Liver (tissue), 9 donors: ENCODE results near the gene RAD51B. TPM values are rescaled to one million over a fixed set of nuclear protein-coding genes. Genes with fewer than 3 reads are reported as not detected.
A peak's percentile ranks its signal among the peaks of the same experiment; 100 is the strongest.

Source experiments
- DNase-seq: peaks from one replicate; pipeline ENCODE4 v3.0.0-alpha.2; 2017; ENCODE audit warnings: low spot score
- H3K27ac ChIP-seq, 2 donors: one replicate each; pipeline ENCODE4 v1.7.0; 2013; ENCODE audit warnings: inconsistent platforms in 2 of 2, low read length in 2 of 2, control low read depth in 1 of 2, low read depth in 1 of 2, mild to moderate bottlenecking in 1 of 2
- H3K27me3 ChIP-seq, 4 donors: one replicate each; pipeline versions ENCODE4 v1.6.1 to v1.7.0; 2013; ENCODE audit warnings: low read length in 3 of 4, inconsistent platforms in 1 of 4, mild to moderate bottlenecking in 1 of 4, moderate library complexity in 1 of 4; ENCODE audit not compliant: control insufficient read depth in 4 of 4, insufficient read depth in 4 of 4
- H3K36me3 ChIP-seq, 4 donors: one replicate each; pipeline versions ENCODE4 v1.6.1 to v1.7.0; 2013; ENCODE audit warnings: low read length in 3 of 4, mild to moderate bottlenecking in 3 of 4, low read depth in 1 of 4, moderate library complexity in 1 of 4; ENCODE audit not compliant: control insufficient read depth in 4 of 4, insufficient read depth in 3 of 4
- H3K4me1 ChIP-seq, 4 donors: one replicate each; pipeline versions ENCODE4 v1.6.1 to v1.7.0; 2013; ENCODE audit warnings: low read length in 3 of 4, mild to moderate bottlenecking in 3 of 4, moderate library complexity in 1 of 4; ENCODE audit not compliant: control insufficient read depth in 4 of 4, insufficient read depth in 4 of 4
- H3K4me3 ChIP-seq, 3 donors: one replicate each; pipeline versions ENCODE4 v1.6.1 to v1.7.0; 2013; ENCODE audit warnings: low read length in 3 of 3, control low read depth in 1 of 3, low read depth in 1 of 3, mild to moderate bottlenecking in 1 of 3
- H3K9ac ChIP-seq, 2 donors: one replicate each; pipeline ENCODE4 v1.7.0; 2013; ENCODE audit warnings: low read length in 2 of 2, mild to moderate bottlenecking in 2 of 2, moderate library complexity in 2 of 2, control low read depth in 1 of 2, low read depth in 1 of 2
- H3K9me3 ChIP-seq, 4 donors: one replicate each; pipeline versions ENCODE4 v1.6.1 to v1.7.0; 2013; ENCODE audit warnings: low read length in 3 of 4; ENCODE audit not compliant: control insufficient read depth in 4 of 4
- EGR1 ChIP-seq, 2 donors: IDR thresholded peaks; 2 replicates each; pipeline ENCODE4 v1.6.1; 2016 to 2018; ENCODE audit warnings: antibody characterized with exemption in 2 of 2, low read depth in 2 of 2
- FOXA1 ChIP-seq: IDR thresholded peaks from 2 replicates; pipeline ENCODE4 v1.6.1; 2016; ENCODE audit warnings: antibody characterized with exemption
- GABPA ChIP-seq, 2 donors: IDR thresholded peaks in 1 of 2; conservative IDR thresholded peaks in 1 of 2; 2 replicates each; pipeline ENCODE4 v1.6.1; 2016; ENCODE audit warnings: antibody characterized with exemption in 2 of 2, mild to moderate bottlenecking in 1 of 2, moderate library complexity in 1 of 2
- HNF4A ChIP-seq, 2 donors: conservative IDR thresholded peaks; 2 replicates each; pipeline ENCODE4 v1.6.1; 2016; ENCODE audit warnings: antibody characterized with exemption in 2 of 2, mild to moderate bottlenecking in 2 of 2
- JUND ChIP-seq, 2 donors: IDR thresholded peaks; 2 replicates each; pipeline ENCODE4 v1.6.1; 2016; ENCODE audit warnings: antibody characterized with exemption in 2 of 2
- NR2F2 ChIP-seq: IDR thresholded peaks from 2 replicates; pipeline ENCODE4 v1.6.1; 2016; ENCODE audit warnings: antibody characterized with exemption
- RAD21 ChIP-seq, 2 donors: IDR thresholded peaks; 2 replicates each; pipeline ENCODE4 v1.6.1; 2016; ENCODE audit warnings: antibody characterized with exemption in 2 of 2, mild to moderate bottlenecking in 2 of 2
- RXRA ChIP-seq, 2 donors: IDR thresholded peaks; 2 replicates each; pipeline ENCODE4 v1.6.1; 2017 to 2018; ENCODE audit warnings: antibody characterized with exemption in 2 of 2, mild to moderate bottlenecking in 1 of 2
- SP1 ChIP-seq: IDR thresholded peaks from 2 replicates; pipeline ENCODE4 v1.6.1; 2018; ENCODE audit warnings: antibody characterized with exemption, mild to moderate bottlenecking
- TAF1 ChIP-seq: conservative IDR thresholded peaks from 2 replicates; pipeline ENCODE4 v1.6.1; 2016; ENCODE audit warnings: antibody characterized with exemption, mild to moderate bottlenecking
- YY1 ChIP-seq: IDR thresholded peaks from 2 replicates; pipeline ENCODE4 v1.6.1; 2016; ENCODE audit warnings: antibody characterized with exemption, mild to moderate bottlenecking
- ZBTB33 ChIP-seq: IDR thresholded peaks from 2 replicates; pipeline ENCODE4 v1.6.1; 2016; ENCODE audit warnings: antibody characterized with exemption
- WGBS: extraction: QIAGEN DNeasy Blood & Tissue Kit; methylation state at CpG from one replicate; pipeline ENCODE4 v1.1.7; 2013; 5-methylcytosine and 5-hydroxymethylcytosine counted together
- polyA plus RNA-seq, 2 donors: library from polyadenylated mRNA; stranded (reverse) in 1 of 2; unstranded in 1 of 2; fragments of 200-250 nt in 1 of 2; fragments of >200 nt in 1 of 2; fragmentation: Nextera tagmentation in 1 of 2; extraction: Ambion mirVana in 1 of 2; gene quantifications; one replicate each; pipeline versions ENCODE4 v1.2.1 to v1.2.3, GENCODE V29; 2013 to 2015
- total RNA-seq, 2 donors: library from RNA; depleted of rRNA; stranded (reverse); fragments of >200 nt; gene quantifications; one replicate each; pipeline ENCODE4 v1.2.3, GENCODE V29; 2014
- TF ChIP-seq, protein P1 (sequence below): fragments of 150-350 bp; IDR thresholded peaks from 2 replicates; pipeline ENCODE4 v1.5.1; 2017; ENCODE audit warnings: improper control_type of control experiment, low read depth, low read length; ENCODE audit not compliant: missing input control
- donor health status: healthy.
- donor health status: healthy.
- donor health status: healthy.
- donor health status: healthy.
- donor health status: healthy.

The RAD51B gene
- total and polyA plus RNA-seq, 4 donors: 0.81 to 12.9 (median 2.4) TPM

GRCh38 chr14:68273413-68273812 is 453.8 kb downstream of the RAD51B start:
- Histone ChIP-seq H3K9ac (no peak overlapping the region), H3K27ac (no peak overlapping the region), H3K36me3 (no peaks in the 10 kb centered on the region), H3K4me1 (peaks cover 0 to 2% (median under 1%) of the 10 kb centered on the region in 4 donors), H3K4me3 (no peak overlapping the region), H3K27me3 (no peaks in the 10 kb centered on the region), H3K9me3 (no peaks in the 10 kb centered on the region)
- DNase-seq: no peak
- 95% methylated on average over 4 of the region's 4 CpGs for WGBS
- no peak for TF ChIP-seq EGR1 (IDR thresholded peaks at IDR 0.05; ENCODE audit: low read depth in 2 of 2)

DNA sequence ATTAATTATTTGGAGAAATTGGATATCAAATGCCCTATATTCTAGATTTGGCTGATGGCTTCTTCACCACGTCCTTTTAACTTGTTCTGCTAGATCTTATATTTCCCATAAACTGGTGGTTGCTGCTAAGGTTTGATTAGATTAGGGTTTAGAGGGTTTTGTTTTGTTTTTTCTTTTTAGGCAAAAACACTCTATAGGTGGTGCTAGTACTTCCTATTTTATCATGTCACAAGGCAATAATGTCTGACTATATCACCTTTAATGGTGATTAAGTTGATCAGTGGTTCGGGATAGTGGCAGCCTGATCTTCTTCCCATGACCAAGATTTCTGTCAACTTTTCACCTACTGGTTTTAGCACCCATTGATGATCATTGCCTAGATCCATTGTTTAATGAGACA is 455.1 kb downstream of the RAD51B start:
- WGBS: 88% methylated on average over 2 of the region's 2 CpGs
- Histone ChIP-seq H3K36me3 (no peaks in the 10 kb centered on the region), H3K27ac (no peak overlapping the region), H3K4me3 (no peak overlapping the region), H3K9ac (no peak overlapping the region), H3K9me3 (no peaks in the 10 kb centered on the region), H3K4me1 (peaks cover 0 to 14% (median 7%) of the 10 kb centered on the region in 4 donors), H3K27me3 (no peaks in the 10 kb centered on the region)
- TF ChIP-seq RAD21 (IDR thresholded peaks at IDR 0.05) (peak; percentile 7 to 8), SP1 (no peak)
- no peak for DNase-seq

DNA sequence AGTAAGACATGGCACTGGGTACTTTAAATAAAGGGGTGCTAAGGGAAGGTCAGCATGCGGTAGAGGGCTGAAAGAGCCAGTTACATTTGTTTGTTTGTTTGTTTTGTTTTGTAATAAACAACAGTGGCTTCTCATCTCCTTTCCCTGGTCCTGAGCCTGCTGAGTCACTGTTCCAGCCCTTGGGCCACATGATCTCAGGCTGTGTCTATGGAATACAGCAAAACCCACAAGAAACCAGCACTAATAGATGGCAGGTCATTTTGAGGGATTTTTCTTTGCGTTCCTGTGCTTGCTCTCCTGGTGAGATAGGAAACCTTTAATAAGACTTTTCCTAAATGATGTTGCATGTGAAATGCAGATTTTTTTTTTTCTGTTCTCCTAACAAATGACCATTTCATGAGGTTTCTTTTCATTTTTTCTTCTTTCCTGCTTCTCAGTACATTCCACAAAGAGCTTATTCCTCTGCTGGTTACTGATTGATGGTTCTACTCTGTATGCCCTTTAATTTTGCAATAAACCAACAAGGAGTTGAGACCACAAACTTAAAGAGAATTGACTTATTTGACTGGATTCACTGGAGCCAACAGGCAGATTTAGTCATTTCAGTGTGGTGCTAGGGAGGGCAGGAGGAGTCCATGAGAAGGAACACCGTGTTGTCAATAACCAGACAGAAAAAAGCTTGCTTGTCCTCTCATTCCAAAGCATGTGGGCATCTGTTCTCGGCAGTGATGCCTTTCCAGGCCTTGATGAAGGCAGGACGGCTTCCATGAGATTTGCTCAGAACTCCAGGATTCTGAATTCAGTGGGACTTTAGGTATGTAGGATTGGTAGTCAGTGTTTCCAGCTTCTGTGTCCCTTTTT is 459.2 kb downstream of the RAD51B start:
- WGBS: 67% methylated on average over 5 of the region's 5 CpGs
- Histone ChIP-seq H3K36me3 (no peaks in the 10 kb centered on the region), H3K4me1 (peaks cover 0 to 15% (median 8%) of the 10 kb centered on the region in 4 donors), H3K27me3 (no peaks in the 10 kb centered on the region), H3K9ac (no peak overlapping the region), H3K4me3 (no peak overlapping the region), H3K27ac (peak overlapping the region; percentile 16 to 49), H3K9me3 (no peaks in the 10 kb centered on the region)
- DNase-seq: no peak
- peak; percentile 56 to 66 for TF ChIP-seq HNF4A (conservative IDR thresholded peaks at IDR 0.05)
- peak in 1 of 2 donors; percentile 53 for TF ChIP-seq JUND (IDR thresholded peaks at IDR 0.05)
- peak; percentile 57 to 70 for TF ChIP-seq RAD21 (IDR thresholded peaks at IDR 0.05)
- no peak for TF ChIP-seq ZBTB33
- TF ChIP-seq GABPA (IDR thresholded peaks at IDR 0.05 in 1 of 2, conservative IDR thresholded peaks at IDR 0.05 in 1 of 2): no peak
- TF ChIP-seq, protein P1, sequence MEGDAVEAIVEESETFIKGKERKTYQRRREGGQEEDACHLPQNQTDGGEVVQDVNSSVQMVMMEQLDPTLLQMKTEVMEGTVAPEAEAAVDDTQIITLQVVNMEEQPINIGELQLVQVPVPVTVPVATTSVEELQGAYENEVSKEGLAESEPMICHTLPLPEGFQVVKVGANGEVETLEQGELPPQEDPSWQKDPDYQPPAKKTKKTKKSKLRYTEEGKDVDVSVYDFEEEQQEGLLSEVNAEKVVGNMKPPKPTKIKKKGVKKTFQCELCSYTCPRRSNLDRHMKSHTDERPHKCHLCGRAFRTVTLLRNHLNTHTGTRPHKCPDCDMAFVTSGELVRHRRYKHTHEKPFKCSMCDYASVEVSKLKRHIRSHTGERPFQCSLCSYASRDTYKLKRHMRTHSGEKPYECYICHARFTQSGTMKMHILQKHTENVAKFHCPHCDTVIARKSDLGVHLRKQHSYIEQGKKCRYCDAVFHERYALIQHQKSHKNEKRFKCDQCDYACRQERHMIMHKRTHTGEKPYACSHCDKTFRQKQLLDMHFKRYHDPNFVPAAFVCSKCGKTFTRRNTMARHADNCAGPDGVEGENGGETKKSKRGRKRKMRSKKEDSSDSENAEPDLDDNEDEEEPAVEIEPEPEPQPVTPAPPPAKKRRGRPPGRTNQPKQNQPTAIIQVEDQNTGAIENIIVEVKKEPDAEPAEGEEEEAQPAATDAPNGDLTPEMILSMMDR: peak; percentile 14
- no peak for TF ChIP-seq EGR1 (IDR thresholded peaks at IDR 0.05; ENCODE audit: low read depth in 2 of 2)
- peak; percentile 69 for TF ChIP-seq YY1
- peak; percentile 51 for TF ChIP-seq TAF1
- TF ChIP-seq SP1: peak; percentile 62
- peak; percentile 60 to 66 for TF ChIP-seq RXRA (IDR thresholded peaks at IDR 0.05)
- peak; percentile 22 for TF ChIP-seq FOXA1
- no peak for TF ChIP-seq NR2F2
